AG04450 (cell line): ENCODE data around the gene MPZL1. TPM values are rescaled to one million over a fixed set of nuclear protein-coding genes. Genes with fewer than 3 reads are reported as not detected.

ENCODE experiments used
- CTCF ChIA-PET: fragments of 300-600, 350-600 bp; formaldehyde crosslinking; extraction: SDS; loops from one replicate; lab custom pipeline; 2022; ENCODE audit warnings: antibody characterized with exemption, inconsistent platforms; lab: Charles Lee
- POLR2A ChIA-PET: fragments of 350-600 bp; formaldehyde crosslinking; extraction: SDS; loops from one replicate; lab custom pipeline; 2021; ENCODE audit warnings: antibody characterized with exemption, inconsistent platforms; lab: Yijun Ruan, JAX
- DNase-seq: peaks from one replicate; pipeline ENCODE4 v3.0.0-alpha.2; 2011; ENCODE audit warnings: low read depth, low spot score
- H3K27ac ChIP-seq: one replicate; pipeline ENCODE4 v1.5.1; 2012; ENCODE audit warnings: low read depth, low read length, control low read depth
- H3K27me3 ChIP-seq: one replicate; pipeline ENCODE4 v1.6.0; 2012; ENCODE audit warnings: low read length; ENCODE audit not compliant: control insufficient read depth, insufficient read depth
- H3K4me3 ChIP-seq: 2 replicates; pipeline ENCODE4 v1.5.1; 2011; ENCODE audit warnings: mild to moderate bottlenecking, low read depth, low read length, control low read depth
- H3K9me3 ChIP-seq: 2 replicates; pipeline ENCODE4 v1.5.1; 2012; ENCODE audit warnings: low read length; ENCODE audit not compliant: control insufficient read depth, insufficient read depth
- polyA minus RNA-seq: library from RNA; depleted of rRNA, polyadenylated mRNA; stranded (reverse); fragments of >200 nt; gene quantifications from 2 replicates; pipeline ENCODE4 v1.2.3, GENCODE V29; 2011; rRNA and poly(A)+ RNA removed
- polyA plus RNA-seq: library from polyadenylated mRNA; depleted of rRNA; stranded (reverse); fragments of >200 nt; gene quantifications from 2 replicates; pipeline ENCODE4 v1.2.3, GENCODE V29; 2011; rRNA removed
- TF ChIP-seq, protein P1 (sequence below): IDR thresholded peaks from 2 replicates; pipeline ENCODE4 v1.5.1; 2011; ENCODE audit warnings: low read depth, low read length, control low read depth, inconsistent platforms

MPZL1 gene
- 144 and 198 TPM in 2 replicates for polyA plus RNA-seq
- polyA minus RNA-seq: 82.1 and 111 TPM in 2 replicates

DNA sequence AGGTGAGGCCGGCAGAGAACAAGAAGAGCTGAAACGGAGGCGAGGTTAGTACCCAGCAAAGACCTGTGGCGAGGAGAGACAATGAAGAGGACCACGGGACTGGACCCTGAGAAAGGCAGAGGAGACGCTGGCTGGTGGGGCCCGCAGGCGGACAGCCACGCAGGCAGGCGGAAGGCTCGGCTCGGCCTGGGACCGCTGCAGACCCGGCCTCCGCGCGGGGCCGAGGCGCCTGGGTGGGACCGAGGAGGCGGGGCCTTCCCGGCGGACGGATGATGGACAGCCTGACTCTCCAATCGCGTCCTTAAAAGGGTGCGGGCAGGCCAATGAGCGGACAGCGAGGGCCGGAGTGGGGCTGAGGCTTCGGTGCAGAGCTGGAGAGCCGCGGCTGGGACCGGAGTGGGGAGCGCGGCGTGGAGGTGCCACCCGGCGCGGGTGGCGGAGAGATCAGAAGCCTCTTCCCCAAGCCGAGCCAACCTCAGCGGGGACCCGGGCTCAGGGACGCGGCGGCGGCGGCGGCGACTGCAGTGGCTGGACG, at the start of gene MPZL1:
MPZL1 (plus strand) TSS at position 366 of the 535 bp plus-strand sequence. CDS start 170 bp downstream, outside the sequence.
- Histone ChIP-seq H3K4me3 (peak within 1 kb of the TSS; percentile 80), H3K27ac (peak within 1 kb of the TSS; percentile 66), H3K9me3 (no peaks in the 10 kb centered on the region; the same call in 1 of the 2 replicates), H3K27me3 (no peaks in the 10 kb centered on the region)
- POLR2A ChIA-PET: interaction anchor here (0.5 to 1.5 kb wide), 4 partner anchors 70 to 214 kb away, joined by 3 to 15 read pairs (median 5); partner anchors contain the start of gene DCAF6
- DNase-seq: peak; percentile 87
- TF ChIP-seq, protein P1, sequence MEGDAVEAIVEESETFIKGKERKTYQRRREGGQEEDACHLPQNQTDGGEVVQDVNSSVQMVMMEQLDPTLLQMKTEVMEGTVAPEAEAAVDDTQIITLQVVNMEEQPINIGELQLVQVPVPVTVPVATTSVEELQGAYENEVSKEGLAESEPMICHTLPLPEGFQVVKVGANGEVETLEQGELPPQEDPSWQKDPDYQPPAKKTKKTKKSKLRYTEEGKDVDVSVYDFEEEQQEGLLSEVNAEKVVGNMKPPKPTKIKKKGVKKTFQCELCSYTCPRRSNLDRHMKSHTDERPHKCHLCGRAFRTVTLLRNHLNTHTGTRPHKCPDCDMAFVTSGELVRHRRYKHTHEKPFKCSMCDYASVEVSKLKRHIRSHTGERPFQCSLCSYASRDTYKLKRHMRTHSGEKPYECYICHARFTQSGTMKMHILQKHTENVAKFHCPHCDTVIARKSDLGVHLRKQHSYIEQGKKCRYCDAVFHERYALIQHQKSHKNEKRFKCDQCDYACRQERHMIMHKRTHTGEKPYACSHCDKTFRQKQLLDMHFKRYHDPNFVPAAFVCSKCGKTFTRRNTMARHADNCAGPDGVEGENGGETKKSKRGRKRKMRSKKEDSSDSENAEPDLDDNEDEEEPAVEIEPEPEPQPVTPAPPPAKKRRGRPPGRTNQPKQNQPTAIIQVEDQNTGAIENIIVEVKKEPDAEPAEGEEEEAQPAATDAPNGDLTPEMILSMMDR: no peak
- CTCF ChIA-PET: interaction anchor here (1.0 to 1.8 kb wide), 3 partner anchors 27 to 424 kb away, joined by 3 to 7 read pairs (median 3); no protein-coding TSS in a partner anchor

DNA sequence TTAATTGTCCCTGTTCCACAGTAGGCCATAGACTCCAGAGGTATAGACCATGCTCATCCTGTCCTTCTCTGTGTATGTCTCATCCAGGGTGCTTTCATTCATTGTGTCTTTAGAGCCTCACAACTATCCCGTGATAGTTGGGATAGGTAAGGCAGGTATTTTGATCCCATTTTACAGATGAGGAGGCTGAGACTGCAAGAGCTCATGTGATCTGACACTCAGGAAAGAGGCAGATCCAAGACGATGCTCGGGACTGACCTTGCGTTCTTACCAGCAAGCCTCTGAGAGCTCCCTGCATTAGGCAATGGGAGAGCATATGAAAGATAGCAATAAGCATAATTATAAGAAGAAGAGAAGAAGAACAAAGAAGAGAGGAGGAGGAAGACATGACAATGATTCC, 49.0 kb upstream of the MPZL1 start:
- Histone ChIP-seq H3K9me3 (no peaks in the 10 kb centered on the region), H3K4me3 (no peak overlapping the region), H3K27ac (no peak overlapping the region), H3K27me3 (peaks cover 25% of the 10 kb centered on the region)
- POLR2A ChIA-PET: no interaction called here
- CTCF ChIA-PET: no interaction called here
- TF ChIP-seq, protein P1: no peak
- DNase-seq: no peak

DNA sequence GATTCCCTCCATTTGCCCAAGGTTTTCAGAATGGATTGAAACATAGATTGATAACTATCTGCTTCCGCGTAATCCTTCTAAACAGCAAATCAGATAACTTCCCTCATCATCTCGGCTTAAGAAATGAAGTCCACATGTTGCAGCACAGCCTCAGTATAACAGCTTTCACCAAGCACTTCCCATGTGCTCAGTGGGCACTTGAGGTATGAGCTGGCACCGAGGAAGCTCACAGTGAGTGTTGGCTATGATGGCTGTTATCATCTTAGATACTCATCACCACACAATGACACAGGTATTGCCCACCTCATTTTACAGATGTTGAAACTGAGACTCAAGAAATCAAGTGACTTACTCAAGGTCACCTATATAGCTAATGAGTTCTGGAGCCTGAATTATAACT, 48.5 kb upstream of the MPZL1 start:
- TF ChIP-seq, protein P1: no peak
- CTCF ChIA-PET: no interaction called here

DNA sequence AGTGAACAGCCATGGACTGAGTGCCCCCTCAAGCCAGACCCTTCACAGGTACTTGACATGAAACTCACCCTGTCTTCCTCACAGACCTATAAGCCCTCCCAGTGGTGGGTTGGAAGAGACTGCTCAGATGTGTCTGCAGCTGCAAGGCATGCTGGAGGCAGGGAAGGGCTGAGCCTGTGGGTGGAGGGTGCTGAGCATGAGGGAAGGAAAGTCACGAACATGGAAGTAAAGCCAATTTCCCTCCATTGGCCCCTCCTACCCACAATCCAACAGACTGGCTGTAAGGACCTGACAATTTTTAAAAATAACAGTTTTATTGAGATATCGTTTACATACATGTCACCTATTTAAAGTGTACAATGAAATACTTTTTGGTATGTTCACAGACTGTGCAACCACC, 47.6 kb upstream of the MPZL1 start:
- ChIA-PET POLR2A (no interaction called here), CTCF (interaction anchor here (0.9 to 2.7 kb wide), 2 partner anchors 14 to 134 kb away, joined by 9 to 13 read pairs; no protein-coding TSS in a partner anchor)
- no peak for DNase-seq

More for the DNA sequence above, 48.5 kb upstream of the MPZL1 start:
- no peaks in the 10 kb centered on the region for H3K9me3 ChIP-seq
- no peak overlapping the region for H3K4me3 ChIP-seq
- peaks cover 26% of the 10 kb centered on the region for H3K27me3 ChIP-seq
- DNase-seq: no peak
- no peak overlapping the region for H3K27ac ChIP-seq
- POLR2A ChIA-PET: no interaction called here

More for the DNA sequence above, 47.6 kb upstream of the MPZL1 start:
- no peaks in the 10 kb centered on the region for H3K9me3 ChIP-seq
- H3K4me3 ChIP-seq: no peak overlapping the region
- no peak overlapping the region for H3K27ac ChIP-seq
- TF ChIP-seq, protein P1: no peak
- peaks cover 26% of the 10 kb centered on the region for H3K27me3 ChIP-seq
